ENCODE data around the gene SURF1. TPM values are rescaled to one million over a fixed set of nuclear protein-coding genes. Genes with fewer than 3 reads are reported as not detected.

Gene SURF1
- total RNA-seq, 1 experiment from 2014 or later, result 35.6 TPM

- Histone ChIP-seq H3K4me3 (ENCODE audit: low read length) (peak overlapping the region; percentile 93; the same call in 1 of the 2 replicates), H3K36me3 (ENCODE audit: insufficient read depth, low read length) (peaks cover 25% of the 10 kb centered on the region), H3K9ac (ENCODE audit: low read length) (peak overlapping the region; percentile 89), H3K4me1 (ENCODE audit: low read length) (peaks cover 56% of the 10 kb centered on the region), H3K9me3 (ENCODE audit: low read length) (no peaks in the 10 kb centered on the region), H2AFZ (ENCODE audit: low read length) (no peak overlapping the region), H3K79me2 (ENCODE audit: low read length) (peaks cover 26% of the 10 kb centered on the region), H3K4me2 (ENCODE audit: low read depth, low read length, poor library complexity, severe bottlenecking) (peak overlapping the region; percentile 90), H3K9me2 (replicated peaks; ENCODE audit: insufficient read depth, low read length) (no peaks in the 10 kb centered on the region), H3K27me3 (ENCODE audit: low read length) (no peaks in the 10 kb centered on the region), H3K27ac (ENCODE audit: low read length) (no peak overlapping the region), H4K20me1 (ENCODE audit: insufficient read depth, low read depth, low read length) (peaks cover 8% of the 10 kb centered on the region)
- DNase-seq, result no peak
These were observed 1.5 kb downstream of the SURF1 start for GRCh38 chr9:133354766-133355165.

- H4K20me1 ChIP-seq (ENCODE audit: insufficient read depth, low read depth, low read length), result peaks cover 19% of the 10 kb centered on the region
- DNase-seq, result peak; percentile 67
- H3K79me2 ChIP-seq (ENCODE audit: low read length), result peaks cover 39% of the 10 kb centered on the region
- 0 out of 2 replicates have a peak overlapping the region, but pooled peaks have one; percentile 15 for H3K27ac ChIP-seq (ENCODE audit: low read length)
- H3K4me2 ChIP-seq (ENCODE audit: low read depth, low read length, poor library complexity, severe bottlenecking), result no peak overlapping the region
- H2AFZ ChIP-seq (ENCODE audit: low read length), result no peak overlapping the region
- no peak overlapping the region for H3K4me3 ChIP-seq (ENCODE audit: low read length)
- H3K27me3 ChIP-seq (ENCODE audit: low read length), result no peaks in the 10 kb centered on the region
- H3K36me3 ChIP-seq (ENCODE audit: insufficient read depth, low read length), result peaks cover 37% of the 10 kb centered on the region
- H3K9me2 ChIP-seq (replicated peaks; ENCODE audit: insufficient read depth, low read length), result no peaks in the 10 kb centered on the region
- H3K4me1 ChIP-seq (ENCODE audit: low read length), result peaks cover 65% of the 10 kb centered on the region
- no peaks in the 10 kb centered on the region for H3K9me3 ChIP-seq (ENCODE audit: low read length)
- no peak overlapping the region for H3K9ac ChIP-seq (ENCODE audit: low read length)
These were observed 2.7 kb downstream of the SURF1 start for GRCh38 chr9:133353548-133353947.

- peaks cover 23% of the 10 kb centered on the region for H4K20me1 ChIP-seq (ENCODE audit: insufficient read depth, low read depth, low read length)
- peaks cover 41% of the 10 kb centered on the region for H3K79me2 ChIP-seq (ENCODE audit: low read length)
- no peaks in the 10 kb centered on the region for H3K27me3 ChIP-seq (ENCODE audit: low read length)
- H3K27ac ChIP-seq (ENCODE audit: low read length), result 0 out of 2 replicates have a peak overlapping the region, but pooled peaks have one; percentile 15
- H2AFZ ChIP-seq (ENCODE audit: low read length), result no peak overlapping the region
- H3K36me3 ChIP-seq (ENCODE audit: insufficient read depth, low read length), result peaks cover 41% of the 10 kb centered on the region
- H3K4me1 ChIP-seq (ENCODE audit: low read length), result peaks cover 58% of the 10 kb centered on the region
- no peak overlapping the region for H3K4me2 ChIP-seq (ENCODE audit: low read depth, low read length, poor library complexity, severe bottlenecking)
- no peaks in the 10 kb centered on the region for H3K9me2 ChIP-seq (replicated peaks; ENCODE audit: insufficient read depth, low read length)
- peak; percentile 62 for DNase-seq
- no peaks in the 10 kb centered on the region for H3K9me3 ChIP-seq (ENCODE audit: low read length)
- H3K9ac ChIP-seq (ENCODE audit: low read length), result no peak overlapping the region
- H3K4me3 ChIP-seq (ENCODE audit: low read length), result no peak overlapping the region
These were observed 3.5 kb downstream of the SURF1 start for GRCh38 chr9:133352635-133353340.

GRCh38 chr9:133351908-133352634 lies 4.2 kb downstream of the SURF1 start:
- H3K36me3 ChIP-seq (ENCODE audit: insufficient read depth, low read length), result peaks cover 41% of the 10 kb centered on the region
- no peaks in the 10 kb centered on the region for H3K9me3 ChIP-seq (ENCODE audit: low read length)
- H3K4me1 ChIP-seq (ENCODE audit: low read length), result peaks cover 51% of the 10 kb centered on the region
- peak overlapping the region; percentile 24; the same call in 1 of the 2 replicates for H3K27ac ChIP-seq (ENCODE audit: low read length)
- no peaks in the 10 kb centered on the region for H3K9me2 ChIP-seq (replicated peaks; ENCODE audit: insufficient read depth, low read length)
- no peaks in the 10 kb centered on the region for H3K27me3 ChIP-seq (ENCODE audit: low read length)
- peaks cover 23% of the 10 kb centered on the region for H4K20me1 ChIP-seq (ENCODE audit: insufficient read depth, low read depth, low read length)
- peaks cover 39% of the 10 kb centered on the region for H3K79me2 ChIP-seq (ENCODE audit: low read length)
- no peak overlapping the region for H3K9ac ChIP-seq (ENCODE audit: low read length)
- H3K4me2 ChIP-seq (ENCODE audit: low read depth, low read length, poor library complexity, severe bottlenecking), result no peak overlapping the region
- H2AFZ ChIP-seq (ENCODE audit: low read length), result no peak overlapping the region
- no peak overlapping the region for H3K4me3 ChIP-seq (ENCODE audit: low read length)
- peak; percentile 90 for DNase-seq

- H4K20me1 ChIP-seq (ENCODE audit: insufficient read depth, low read depth, low read length), result peaks cover 23% of the 10 kb centered on the region
- no peaks in the 10 kb centered on the region for H3K9me3 ChIP-seq (ENCODE audit: low read length)
- H3K9ac ChIP-seq (ENCODE audit: low read length), result no peak overlapping the region
- peaks cover 41% of the 10 kb centered on the region for H3K79me2 ChIP-seq (ENCODE audit: low read length)
- peaks cover 41% of the 10 kb centered on the region for H3K36me3 ChIP-seq (ENCODE audit: insufficient read depth, low read length)
- H3K27me3 ChIP-seq (ENCODE audit: low read length), result no peaks in the 10 kb centered on the region
- no peak overlapping the region for H3K4me2 ChIP-seq (ENCODE audit: low read depth, low read length, poor library complexity, severe bottlenecking)
- H2AFZ ChIP-seq (ENCODE audit: low read length), result no peak overlapping the region
- H3K4me3 ChIP-seq (ENCODE audit: low read length), result no peak overlapping the region
- peaks cover 54% of the 10 kb centered on the region for H3K4me1 ChIP-seq (ENCODE audit: low read length)
- peak overlapping the region; percentile 24; the same call in 1 of the 2 replicates for H3K27ac ChIP-seq (ENCODE audit: low read length)
- no peak for DNase-seq
- no peaks in the 10 kb centered on the region for H3K9me2 ChIP-seq (replicated peaks; ENCODE audit: insufficient read depth, low read length)
These were observed 4.8 kb downstream of the SURF1 start for GRCh38 chr9:133351526-133351907.

DNA sequence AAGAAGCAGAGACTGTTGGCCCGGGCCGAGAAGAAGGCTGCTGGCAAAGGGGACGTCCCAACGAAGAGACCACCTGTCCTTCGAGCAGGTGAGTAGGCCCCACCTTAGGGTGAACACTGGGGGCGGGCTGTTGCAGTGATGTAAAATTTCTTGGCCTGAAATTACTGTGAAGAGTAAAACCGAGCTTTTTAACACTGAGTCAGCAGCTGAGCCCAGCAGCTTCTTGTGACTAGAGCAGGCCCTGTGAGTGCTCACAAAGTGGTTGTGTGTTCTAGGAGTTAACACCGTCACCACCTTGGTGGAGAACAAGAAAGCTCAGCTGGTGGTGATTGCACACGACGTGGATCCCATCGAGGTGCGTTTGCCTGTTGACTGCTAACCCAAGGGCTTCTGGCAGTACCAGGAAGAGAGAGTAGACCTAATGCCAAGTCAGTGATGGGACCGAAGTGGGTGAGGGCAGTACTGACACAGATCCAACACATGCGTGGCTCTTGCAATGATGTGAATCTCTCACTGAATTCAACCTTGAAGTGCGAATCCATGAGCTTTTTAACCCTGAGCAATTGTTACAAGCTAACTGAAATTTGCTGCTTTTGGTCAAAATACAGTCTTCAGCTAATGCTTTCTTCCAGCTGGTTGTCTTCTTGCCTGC lies 6.2 kb downstream of the SURF1 start:
- peaks cover 41% of the 10 kb centered on the region for H3K36me3 ChIP-seq (ENCODE audit: insufficient read depth, low read length)
- H3K4me3 ChIP-seq (ENCODE audit: low read length), result peak overlapping the region; percentile 100; the same call in 1 of the 2 replicates
- no peak overlapping the region for H3K27ac ChIP-seq (ENCODE audit: low read length)
- DNase-seq, result no peak
- no peak overlapping the region for H2AFZ ChIP-seq (ENCODE audit: low read length)
- no peaks in the 10 kb centered on the region for H3K9me2 ChIP-seq (replicated peaks; ENCODE audit: insufficient read depth, low read length)
- peaks cover 29% of the 10 kb centered on the region for H4K20me1 ChIP-seq (ENCODE audit: insufficient read depth, low read depth, low read length)
- H3K79me2 ChIP-seq (ENCODE audit: low read length), result peaks cover 51% of the 10 kb centered on the region
- peaks cover 52% of the 10 kb centered on the region for H3K4me1 ChIP-seq (ENCODE audit: low read length)
- no peaks in the 10 kb centered on the region for H3K9me3 ChIP-seq (ENCODE audit: low read length)
- peak overlapping the region; percentile 95; the same call in 1 of the 2 replicates for H3K9ac ChIP-seq (ENCODE audit: low read length)
- H3K27me3 ChIP-seq (ENCODE audit: low read length), result no peaks in the 10 kb centered on the region
- peak overlapping the region; percentile 93 for H3K4me2 ChIP-seq (ENCODE audit: low read depth, low read length, poor library complexity, severe bottlenecking)

DNA sequence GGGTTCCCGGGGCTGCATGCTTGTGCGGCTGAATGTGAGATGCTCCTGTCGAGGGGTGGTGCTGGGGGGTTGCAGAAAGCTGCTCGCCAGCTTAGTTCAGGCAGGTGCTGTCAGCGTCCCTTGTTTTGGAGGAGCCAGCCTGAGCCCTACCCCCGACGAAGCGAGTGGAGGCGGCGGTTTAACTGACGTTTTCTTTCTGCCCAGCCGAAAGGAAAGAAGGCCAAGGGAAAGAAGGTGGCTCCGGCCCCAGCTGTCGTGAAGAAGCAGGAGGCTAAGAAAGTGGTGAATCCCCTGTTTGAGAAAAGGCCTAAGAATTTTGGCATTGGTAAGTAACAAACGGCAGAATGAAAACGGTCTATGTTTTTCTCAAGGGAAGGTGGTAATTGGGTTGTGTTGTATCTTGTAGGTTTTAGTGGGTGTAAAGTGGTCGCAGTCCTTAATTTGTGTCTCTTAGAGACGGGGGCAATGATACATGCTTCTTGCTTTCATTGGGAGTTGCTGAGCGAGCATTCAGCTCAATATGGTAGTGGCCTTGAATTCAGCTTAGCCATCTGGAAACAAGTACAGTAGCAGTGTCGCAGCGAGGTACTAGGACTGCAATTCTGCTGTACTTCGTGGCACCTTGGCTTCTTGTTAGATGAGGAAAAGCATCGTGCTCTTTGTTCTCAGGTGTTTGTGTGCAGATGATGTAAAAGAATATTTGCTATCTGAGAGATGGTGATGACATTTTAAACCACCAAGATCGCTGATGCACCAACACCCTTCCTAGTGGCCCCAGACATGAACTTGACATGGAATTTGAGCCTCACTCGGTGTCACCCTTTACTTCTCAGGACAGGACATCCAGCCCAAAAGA lies 7.3 kb downstream of the SURF1 start:
- peaks cover 41% of the 10 kb centered on the region for H3K36me3 ChIP-seq (ENCODE audit: insufficient read depth, low read length)
- H3K4me3 ChIP-seq (ENCODE audit: low read length), result peak overlapping the region; percentile 100
- peaks cover 51% of the 10 kb centered on the region for H3K79me2 ChIP-seq (ENCODE audit: low read length)
- peak; percentile 56 for DNase-seq
- H3K4me2 ChIP-seq (ENCODE audit: low read depth, low read length, poor library complexity, severe bottlenecking), result peak overlapping the region; percentile 93
- peaks cover 29% of the 10 kb centered on the region for H4K20me1 ChIP-seq (ENCODE audit: insufficient read depth, low read depth, low read length)
- H3K9me3 ChIP-seq (ENCODE audit: low read length), result no peaks in the 10 kb centered on the region
- no peaks in the 10 kb centered on the region for H3K27me3 ChIP-seq (ENCODE audit: low read length)
- H3K27ac ChIP-seq (ENCODE audit: low read length), result peak overlapping the region; percentile 97
- peak overlapping the region; percentile 95 for H3K9ac ChIP-seq (ENCODE audit: low read length)
- peaks cover 43% of the 10 kb centered on the region for H3K4me1 ChIP-seq (ENCODE audit: low read length)
- H2AFZ ChIP-seq (ENCODE audit: low read length), result no peak overlapping the region
- no peaks in the 10 kb centered on the region for H3K9me2 ChIP-seq (replicated peaks; ENCODE audit: insufficient read depth, low read length)

Data from Karpas-422 (cell line).